HepG2 (cell line): ENCODE measurements around the gene OTOP3. TPM values are rescaled to one million over a fixed set of nuclear protein-coding genes. Genes with fewer than 3 reads are reported as not detected.

Experiments used
- ATAC-seq: fragments of 200-7000 bp; cut with Tn5 transposase; 3 replicates; pipeline ENCODE4 v1.9.1; 2020; ENCODE audit warnings: mild to moderate bottlenecking, moderate library complexity
- BruUV-seq: library from RNA; stranded (reverse); fragments of 400-500 nt; replicated peaks from 2 replicates; lab custom pipeline; 2021; lab: Mats Ljungman, UMichigan
- CTCF ChIA-PET: fragments of 300-600 bp; formaldehyde crosslinking; extraction: SDS; loops from one replicate; lab custom pipeline; 2021; ENCODE audit warnings: low total read pairs, inconsistent platforms, low intra/inter-chr PET ratio; lab: Yijun Ruan, JAX
- POLR2A ChIA-PET: fragments of 350-600 bp; sonication (Branson Sonifier 250); formaldehyde crosslinking; loops from one replicate; lab custom pipeline; 2020; ENCODE audit warnings: antibody characterized with exemption, inconsistent platforms; lab: Yijun Ruan, JAX
- DNase-seq: peaks from one replicate; pipeline ENCODE4 v3.0.0-alpha.2; 2015; ENCODE audit warnings: low spot score
- FAIRE-seq: peaks from 3 replicates; lab custom pipeline; 2011; peaks lifted over from hg19 to GRCh38; lab: Jason Lieb, UNC
- H2AFZ ChIP-seq: one replicate; pipeline ENCODE4 v1.6.1; 2011; ENCODE audit warnings: low read length, inconsistent platforms
- H3K27ac ChIP-seq: fragments of 300-600 bp; 3 replicates; pipeline ENCODE4 v1.8.0; 2011; ENCODE audit warnings: mixed run types, mild to moderate bottlenecking, mixed read lengths, low read length, inconsistent platforms; ENCODE audit not compliant: insufficient read depth; ENCODE audit errors: extremely low read length
- H3K27me3 ChIP-seq, 2 experiments: fragments of 200-600 bp in 1 of 2; 2 replicates in 1 of 2; 3 replicates in 1 of 2; pipeline versions ENCODE4 v1.6.0 to v1.8.0; 2011; ENCODE audit warnings: low read length in 2 of 2, mild to moderate bottlenecking in 2 of 2, moderate library complexity in 2 of 2, inconsistent platforms in 1 of 2; ENCODE audit not compliant: insufficient read depth in 2 of 2, control insufficient read depth in 1 of 2
- H3K36me3 ChIP-seq, 2 experiments: fragments of 200-600 bp in 1 of 2; replicated peaks in 1 of 2; 2 replicates in 1 of 2; 3 replicates in 1 of 2; pipeline versions ENCODE4 v1.5.1 to v1.8.0; 2011; ENCODE audit warnings: low read length in 2 of 2, inconsistent platforms in 1 of 2; ENCODE audit not compliant: insufficient read depth in 2 of 2, control insufficient read depth in 1 of 2
- H3K4me1 ChIP-seq: 2 replicates; pipeline ENCODE4 v1.5.1; 2012; ENCODE audit warnings: low read length, inconsistent platforms; ENCODE audit not compliant: insufficient read depth
- H3K4me2 ChIP-seq: 2 replicates; pipeline ENCODE4 v1.6.0; 2011; ENCODE audit warnings: low read depth, low read length, inconsistent platforms
- H3K4me3 ChIP-seq, 3 experiments: fragments of 200-600 bp in 1 of 3; sonication (generic), shearing (Covaris generic) in 1 of 3; replicated peaks in 1 of 3; 2 replicates each; pipeline ENCODE4 v1.5.1; 2011 to 2016; ENCODE audit warnings: low read length in 3 of 3, inconsistent platforms in 2 of 3, low read depth in 2 of 3, mild to moderate bottlenecking in 2 of 3, control low read depth in 1 of 3, mixed read lengths in 1 of 3; ENCODE audit not compliant: insufficient read depth in 1 of 3
- H3K79me2 ChIP-seq: one replicate; pipeline ENCODE4 v1.6.1; 2011; ENCODE audit warnings: low read length, inconsistent platforms; ENCODE audit not compliant: insufficient read depth
- H3K9ac ChIP-seq: 2 replicates; pipeline ENCODE4 v1.6.0; 2011; ENCODE audit warnings: mild to moderate bottlenecking, low read depth, low read length, inconsistent platforms; ENCODE audit not compliant: insufficient read depth
- H3K9me3 ChIP-seq: 2 replicates; pipeline ENCODE4 v1.5.1; 2012; ENCODE audit warnings: mild to moderate bottlenecking, low read length
- H4K20me1 ChIP-seq: 2 replicates; pipeline ENCODE4 v1.6.0; 2011; ENCODE audit warnings: inconsistent platforms, mild to moderate bottlenecking, low read length, moderate library complexity; ENCODE audit not compliant: insufficient read depth
- ATF2 ChIP-seq: sonication (generic); formaldehyde crosslinking; IDR thresholded peaks from 2 replicates; pipeline ENCODE4 v1.4.0; 2020; ENCODE audit warnings: missing genetic modification reagents
- EZH2 ChIP-seq: conservative IDR thresholded peaks from 2 replicates; pipeline ENCODE4 v1.6.1; 2012; ENCODE audit warnings: mild to moderate bottlenecking, low read depth, low read length, moderate library complexity
- HNRNPL ChIP-seq: fragments of 200-400 bp; formaldehyde crosslinking; IDR thresholded peaks from 2 replicates; pipeline ENCODE4 v1.6.1; 2017; ENCODE audit warnings: mild to moderate bottlenecking, low read depth, low read length
- HOXA9 ChIP-seq: sonication (generic); formaldehyde crosslinking; IDR thresholded peaks from 2 replicates; pipeline ENCODE4 v1.8.1; 2022; ENCODE audit warnings: missing genetic modification reagents, mild to moderate bottlenecking, moderate library complexity, borderline replicate concordance
- MED8 ChIP-seq: sonication (generic); formaldehyde crosslinking; IDR thresholded peaks from 2 replicates; pipeline ENCODE4 v1.8.1; 2023; ENCODE audit warnings: mild to moderate bottlenecking, missing genetic modification reagents; ENCODE audit not compliant: insufficient replicate concordance
- MIER2 ChIP-seq: IDR thresholded peaks from 2 replicates; pipeline ENCODE4 v1.6.1; 2016; ENCODE audit warnings: missing biosample characterization, missing genetic modification reagents
- PPARG ChIP-seq: conservative IDR thresholded peaks from 2 replicates; pipeline ENCODE4 v1.6.1; 2016; ENCODE audit warnings: missing biosample characterization, missing genetic modification reagents
- RNF2 ChIP-seq: fragments of 450-650 bp; conservative IDR thresholded peaks from 2 replicates; pipeline ENCODE4 v1.6.1; 2016; ENCODE audit warnings: low read depth
- SALL2 ChIP-seq: sonication (generic); formaldehyde crosslinking; IDR thresholded peaks from 2 replicates; pipeline ENCODE4 v1.8.1; 2023; ENCODE audit warnings: mild to moderate bottlenecking, missing genetic modification reagents, inconsistent platforms
- ZBTB34 ChIP-seq: sonication (generic); formaldehyde crosslinking; IDR thresholded peaks from 2 replicates; pipeline ENCODE4 v1.8.0; 2022; ENCODE audit warnings: mild to moderate bottlenecking, missing genetic modification reagents
- ZFP37 ChIP-seq: sonication (generic); formaldehyde crosslinking; IDR thresholded peaks from 2 replicates; pipeline ENCODE4 v1.4.0; 2020; ENCODE audit warnings: missing genetic modification reagents, borderline replicate concordance
- ZNF780A ChIP-seq: sonication (generic); formaldehyde crosslinking; IDR thresholded peaks from 2 replicates; pipeline ENCODE4 v1.8.0; 2022; ENCODE audit warnings: mild to moderate bottlenecking, missing genetic modification reagents, moderate library complexity
- WGBS: methylation state at CpG from one replicate; pipeline ENCODE4 v1.1.6; 2017; ENCODE audit warnings: low lambda C conversion rate; 5-methylcytosine and 5-hydroxymethylcytosine counted together
- in situ Hi-C: cut with HindIII; loops from 2 replicates; pipeline ENCODE4 v1.10.0; 2017; ENCODE audit warnings: low pct_unique_long_range_greater_than_20kb; ENCODE audit not compliant: extremely low pct_ligation_motif_present
- intact Hi-C: fragments of 100-400 bp; cut with micrococcal nuclease; formaldehyde crosslinking; loops from one replicate; pipeline ENCODE4 v1.10.0; 2022; ENCODE audit not compliant: unreplicated experiment
- polyA plus RNA-seq, 8 experiments: library from polyadenylated mRNA; depleted of rRNA in 3 of 8; stranded (reverse) in 7 of 8; unstranded in 1 of 8; fragments of >200 nt; fragmentation: Illumina TruSeq in 4 of 8; extraction: Trizol in 4 of 8; gene quantifications; 2 replicates each; pipeline versions ENCODE4 v1.2.1 to v1.2.3, GENCODE V29; 2011 to 2016; ENCODE audit warnings: low read depth in 4 of 8, missing spikeins in 1 of 8, mixed read lengths in 1 of 8; ENCODE audit not compliant: insufficient read depth in 1 of 8
- total RNA-seq, 5 experiments: library from RNA; depleted of rRNA; stranded (reverse); fragments of >200 nt; fragmentation: Illumina TruSeq; extraction: Trizol; gene quantifications; 2 replicates each; pipeline ENCODE4 v1.2.3, GENCODE V29; 2016; ENCODE audit warnings: low read depth in 1 of 5
- TF ChIP-seq, protein P1 (sequence below): sonication (generic); formaldehyde crosslinking; IDR thresholded peaks from 2 replicates; pipeline ENCODE4 v1.8.1; 2023; ENCODE audit warnings: mild to moderate bottlenecking, missing genetic modification reagents

Gene OTOP3
- total and polyA plus RNA-seq, 2 of the 13 experiments (the other 11 are each of a cell fraction or from before 2014, with no cell fraction given), result not detected

GRCh38 chr17:74943808-74944522 is 8.3 kb downstream of the OTOP3 start:
- BruUV-seq, result no TSS peak

GRCh38 chr17:74945543-74945942 is 9.8 kb downstream of the OTOP3 start:
- BruUV-seq, result no TSS peak
- no peak overlapping the region for H2AFZ ChIP-seq
- in situ Hi-C loops, result no loop called here
- intact Hi-C loops, result no loop called here
- H3K4me2 ChIP-seq, result no peak overlapping the region
- H3K4me1 ChIP-seq, result no peaks in the 10 kb centered on the region
- TF ChIP-seq HNRNPL (no peak), MIER2 (CRISPR knock-in tag) (no peak), HOXA9 (CRISPR knock-in tag) (no peak), MED8 (CRISPR knock-in tag) (no peak), ZBTB34 (CRISPR knock-in tag) (no peak), SALL2 (CRISPR knock-in tag) (no peak), ZNF780A (CRISPR knock-in tag) (no peak), EZH2 (0 out of 2 replicates have a peak, but pooled peaks have one; percentile 47)
- TF ChIP-seq, protein P1, sequence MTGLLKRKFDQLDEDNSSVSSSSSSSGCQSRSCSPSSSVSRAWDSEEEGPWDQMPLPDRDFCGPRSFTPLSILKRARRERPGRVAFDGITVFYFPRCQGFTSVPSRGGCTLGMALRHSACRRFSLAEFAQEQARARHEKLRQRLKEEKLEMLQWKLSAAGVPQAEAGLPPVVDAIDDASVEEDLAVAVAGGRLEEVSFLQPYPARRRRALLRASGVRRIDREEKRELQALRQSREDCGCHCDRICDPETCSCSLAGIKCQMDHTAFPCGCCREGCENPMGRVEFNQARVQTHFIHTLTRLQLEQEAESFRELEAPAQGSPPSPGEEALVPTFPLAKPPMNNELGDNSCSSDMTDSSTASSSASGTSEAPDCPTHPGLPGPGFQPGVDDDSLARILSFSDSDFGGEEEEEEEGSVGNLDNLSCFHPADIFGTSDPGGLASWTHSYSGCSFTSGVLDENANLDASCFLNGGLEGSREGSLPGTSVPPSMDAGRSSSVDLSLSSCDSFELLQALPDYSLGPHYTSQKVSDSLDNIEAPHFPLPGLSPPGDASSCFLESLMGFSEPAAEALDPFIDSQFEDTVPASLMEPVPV (CRISPR knock-in tag), result no peak
- TF ChIP-seq, all 625 proteins: peak for 1
- no peaks in the 10 kb centered on the region for H3K79me2 ChIP-seq
- H3K9me3 ChIP-seq, result no peaks in the 10 kb centered on the region
- no peak for ATAC-seq
- ChIA-PET POLR2A (no interaction called here), CTCF (no interaction called here)
- no peak overlapping the region for H3K4me3 ChIP-seq
- no peak for FAIRE-seq
- WGBS, result 9% methylated on average over 6 of the region's 6 CpGs
- H4K20me1 ChIP-seq, result no peaks in the 10 kb centered on the region
- H3K9ac ChIP-seq, result no peak overlapping the region
- DNase-seq, result no peak
- peaks cover 22 to 77% of the 10 kb centered on the region in 2 experiments; a peak in 4 of 5 replicates for H3K27me3 ChIP-seq
- no peak overlapping the region for H3K27ac ChIP-seq
- no peaks in the 10 kb centered on the region for H3K36me3 ChIP-seq

More at GRCh38 chr17:74943808-74944522, 8.3 kb downstream of the OTOP3 start:
- Histone ChIP-seq H2AFZ (no peak overlapping the region), H3K9ac (no peak overlapping the region), H3K27ac (no peak overlapping the region), H3K4me2 (no peak overlapping the region), H3K4me3 (no peak overlapping the region), H3K4me1 (no peaks in the 10 kb centered on the region), H4K20me1 (no peaks in the 10 kb centered on the region), H3K79me2 (no peaks in the 10 kb centered on the region), H3K9me3 (no peaks in the 10 kb centered on the region), H3K27me3 (peaks cover 19 to 73% of the 10 kb centered on the region in 2 experiments; a peak in 4 of 5 replicates), H3K36me3 (no peaks in the 10 kb centered on the region)
- intact Hi-C loops (no loop called here), in situ Hi-C loops (no loop called here)
- WGBS, result 41% methylated on average over 10 of the region's 13 CpGs
- FAIRE-seq, result no peak
- ChIA-PET CTCF (no interaction called here), POLR2A (no interaction called here)
- ATAC-seq, result no peak
- DNase-seq, result no peak
- TF ChIP-seq ATF2 (CRISPR knock-in tag) (no peak), ZFP37 (no peak), PPARG (CRISPR knock-in tag) (no peak), RNF2 (no peak), HNRNPL (no peak)
- TF ChIP-seq, all 625 proteins: peak for 0
